ENCODE results near the gene SDHAF2.
"Not testable (repeated sequence)": the region's sequence is repeated elsewhere in the genome, so short reads cannot be mapped to it uniquely, and the experiment has no call there.

SDHAF2 gene

DNA sequence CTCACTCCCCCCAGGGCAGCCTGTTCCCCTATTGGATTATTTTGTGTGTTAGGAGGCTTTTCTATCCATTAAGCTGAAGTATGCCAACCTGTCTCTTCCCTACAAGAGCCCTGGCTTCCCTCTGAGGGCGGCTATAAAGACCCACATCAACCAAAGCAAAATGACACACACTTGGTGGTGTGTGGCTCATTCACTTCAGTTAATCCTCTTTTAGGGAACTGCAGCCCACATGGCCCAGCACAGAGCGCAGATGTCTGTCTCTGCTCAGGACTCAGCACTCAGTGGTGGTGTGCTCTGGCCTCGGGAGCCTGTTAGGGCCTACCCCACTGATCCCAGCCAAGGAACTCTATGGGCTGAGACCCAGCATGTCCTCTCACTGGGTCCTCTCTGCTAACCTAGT is 46.4 kb downstream of the SDHAF2 start:
- H3K27me3 ChIP-seq (ENCODE audit: insufficient read depth, low read length) = no peaks in the 10 kb centered on the region
- H3K4me1 ChIP-seq (ENCODE audit: insufficient read depth, low read length) = peaks cover 4% of the 10 kb centered on the region
- H3K27ac ChIP-seq (ENCODE audit: low read depth, low read length) = no peak overlapping the region
- 95% methylated on average over 3 of the region's 3 CpGs for WGBS
- H3K36me3 ChIP-seq (ENCODE audit: insufficient read depth, low read length) = no peaks in the 10 kb centered on the region
- no peak overlapping the region for H3K4me3 ChIP-seq (ENCODE audit: low read length)
- H3K9ac ChIP-seq (ENCODE audit: low read depth, low read length) = no peak overlapping the region
- no peaks in the 10 kb centered on the region for H3K9me3 ChIP-seq (ENCODE audit: insufficient read depth, low read depth, low read length)

DNA sequence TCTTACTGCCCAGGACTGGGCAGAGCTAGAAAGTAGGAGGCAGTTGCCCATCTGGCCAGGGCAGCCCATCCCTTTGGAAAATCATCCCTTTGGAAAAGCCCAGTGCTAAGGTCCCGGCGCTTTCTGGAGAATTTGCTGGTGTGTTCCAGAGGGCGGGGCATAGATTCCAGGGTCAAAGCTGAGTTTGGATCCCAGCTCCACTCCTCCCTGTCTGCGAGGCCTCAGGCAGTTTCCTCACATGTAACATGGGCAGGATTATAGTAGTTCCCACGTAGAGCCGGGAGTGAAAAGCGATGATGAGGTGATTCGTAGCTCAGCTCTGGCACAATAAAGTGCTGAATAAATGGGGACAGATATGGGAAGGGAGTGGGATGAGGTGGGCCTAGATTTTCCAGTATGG is 47.2 kb downstream of the SDHAF2 start:
- Histone ChIP-seq H3K9me3 (ENCODE audit: insufficient read depth, low read depth, low read length) (no peaks in the 10 kb centered on the region), H3K4me3 (ENCODE audit: low read length) (no peak overlapping the region)
- WGBS = 80% methylated on average over 8 of the region's 8 CpGs

DNA sequence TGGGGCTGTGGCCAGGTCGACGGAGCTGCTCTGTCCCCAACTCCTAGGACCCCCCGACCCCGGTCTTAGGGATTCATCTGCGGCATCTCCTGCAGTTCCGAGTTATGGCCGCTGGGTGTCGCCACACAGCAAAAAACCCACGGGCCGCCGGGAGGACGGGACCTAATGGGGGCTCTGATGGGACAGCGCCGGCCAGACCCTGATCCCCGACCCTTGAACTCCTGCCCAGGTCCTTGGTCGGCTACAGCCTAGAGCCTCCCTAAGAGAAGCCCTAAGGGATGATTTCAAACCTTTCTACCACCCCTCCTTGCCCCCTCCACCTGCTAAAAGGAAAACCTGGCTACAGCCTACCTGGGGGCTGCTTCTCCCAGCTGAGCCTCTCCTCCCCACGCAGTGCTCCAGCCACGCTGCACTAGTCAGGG is 47.8 kb downstream of the SDHAF2 start:
- WGBS = 9% methylated on average over 18 of the region's 18 CpGs
- Histone ChIP-seq H3K9me3 (ENCODE audit: insufficient read depth, low read depth, low read length) (no peaks in the 10 kb centered on the region), H3K4me1 (ENCODE audit: insufficient read depth, low read length) (peaks cover 10% of the 10 kb centered on the region), H3K9ac (ENCODE audit: low read depth, low read length) (no peak overlapping the region), H3K27ac (ENCODE audit: low read depth, low read length) (no peak overlapping the region), H3K4me3 (ENCODE audit: low read length) (no peak overlapping the region), H3K27me3 (ENCODE audit: insufficient read depth, low read length) (no peaks in the 10 kb centered on the region), H3K36me3 (ENCODE audit: insufficient read depth, low read length) (no peaks in the 10 kb centered on the region)

More for the DNA sequence above, 47.2 kb downstream of the SDHAF2 start:
- Histone ChIP-seq H3K4me1 (ENCODE audit: insufficient read depth, low read length) (peaks cover 9% of the 10 kb centered on the region), H3K27me3 (ENCODE audit: insufficient read depth, low read length) (no peaks in the 10 kb centered on the region), H3K36me3 (ENCODE audit: insufficient read depth, low read length) (no peaks in the 10 kb centered on the region), H3K27ac (ENCODE audit: low read depth, low read length) (no peak overlapping the region), H3K9ac (ENCODE audit: low read depth, low read length) (no peak overlapping the region)

DNA sequence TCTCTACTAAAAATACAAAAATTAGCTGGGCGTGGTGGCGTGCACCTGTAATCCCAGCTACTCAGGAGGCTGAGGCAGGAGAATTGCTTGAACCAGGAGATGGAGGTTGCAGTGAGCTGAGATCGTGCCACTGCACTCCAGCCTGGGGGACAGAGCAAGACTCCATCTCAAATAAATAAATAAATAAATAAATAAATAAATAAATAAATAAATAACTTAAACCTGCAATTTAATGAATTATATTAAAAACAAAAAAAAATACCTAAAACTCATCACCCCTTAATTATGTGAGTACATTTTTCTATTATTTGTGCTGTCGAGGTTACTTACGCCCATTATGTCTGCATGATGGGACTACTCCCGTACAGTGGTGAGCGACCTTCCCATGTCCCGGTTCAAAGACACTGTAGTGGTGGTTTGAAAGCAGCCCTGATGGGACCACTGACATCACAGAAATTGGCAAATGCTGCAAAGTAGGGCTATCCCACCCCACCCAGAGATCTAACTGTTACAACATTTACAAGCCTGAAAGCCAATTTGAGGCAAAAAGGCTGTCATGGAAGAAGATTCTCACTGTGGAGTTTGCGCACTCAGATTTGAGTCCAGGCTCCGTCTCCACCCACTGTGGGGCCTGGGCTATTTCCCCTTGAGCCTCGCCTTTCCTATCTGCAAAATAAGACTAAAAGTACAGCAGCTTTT is 49.6 kb downstream of the SDHAF2 start:
- H3K9me3 ChIP-seq (ENCODE audit: insufficient read depth, low read depth, low read length); H3K9ac ChIP-seq (ENCODE audit: low read depth, low read length); H3K27me3 ChIP-seq (ENCODE audit: insufficient read depth, low read length); H3K4me3 ChIP-seq (ENCODE audit: low read length); H3K27ac ChIP-seq (ENCODE audit: low read depth, low read length); H3K36me3 ChIP-seq (ENCODE audit: insufficient read depth, low read length): not testable (repeated sequence)
- peaks cover 12% of the 10 kb centered on the region for H3K4me1 ChIP-seq (ENCODE audit: insufficient read depth, low read length)
- 94% methylated on average over 11 of the region's 11 CpGs for WGBS

DNA sequence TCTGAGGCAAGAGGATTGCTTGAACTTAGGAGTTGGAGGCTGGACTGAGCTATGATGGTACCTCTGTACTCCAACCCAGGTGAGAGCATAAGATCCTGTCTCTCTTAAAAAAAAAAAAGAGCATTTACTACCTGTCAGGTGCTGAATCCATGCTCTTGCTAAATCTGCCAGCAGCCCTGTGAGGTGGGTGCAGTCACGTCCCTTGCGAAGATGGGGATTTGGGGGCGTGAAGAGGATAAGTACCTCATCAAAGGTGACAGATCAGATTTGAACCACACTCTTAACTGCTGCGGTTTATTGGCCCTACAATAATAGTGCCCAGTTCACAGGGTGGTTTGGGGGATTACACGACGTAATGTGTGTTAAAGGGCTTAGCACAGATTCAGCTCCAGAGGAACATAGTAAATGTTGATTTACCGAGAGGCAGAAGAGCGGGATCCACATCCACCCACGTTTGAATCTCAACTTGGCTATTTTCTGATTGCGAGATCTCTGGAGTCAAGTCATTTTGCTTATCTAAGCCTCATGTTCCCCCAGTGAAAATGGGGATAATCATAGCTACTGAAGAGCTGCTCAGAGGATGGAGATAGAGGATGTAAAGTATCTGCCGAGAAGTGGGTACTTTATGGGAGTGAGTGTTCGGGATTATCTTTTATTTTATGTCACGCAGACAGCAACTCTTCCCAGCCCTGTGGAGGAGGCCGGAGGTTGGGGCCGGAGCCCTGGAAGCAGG is 50.5 kb downstream of the SDHAF2 start:
- no peaks in the 10 kb centered on the region for H3K9me3 ChIP-seq (ENCODE audit: insufficient read depth, low read depth, low read length)
- no peak overlapping the region for H3K9ac ChIP-seq (ENCODE audit: low read depth, low read length)
- no peak overlapping the region for H3K4me3 ChIP-seq (ENCODE audit: low read length)
- no peak overlapping the region for H3K27ac ChIP-seq (ENCODE audit: low read depth, low read length)
- no peaks in the 10 kb centered on the region for H3K27me3 ChIP-seq (ENCODE audit: insufficient read depth, low read length)
- H3K36me3 ChIP-seq (ENCODE audit: insufficient read depth, low read length) = no peaks in the 10 kb centered on the region
- H3K4me1 ChIP-seq (ENCODE audit: insufficient read depth, low read length) = peaks cover 12% of the 10 kb centered on the region
- 88% methylated on average over 15 of the region's 15 CpGs for WGBS

DNA sequence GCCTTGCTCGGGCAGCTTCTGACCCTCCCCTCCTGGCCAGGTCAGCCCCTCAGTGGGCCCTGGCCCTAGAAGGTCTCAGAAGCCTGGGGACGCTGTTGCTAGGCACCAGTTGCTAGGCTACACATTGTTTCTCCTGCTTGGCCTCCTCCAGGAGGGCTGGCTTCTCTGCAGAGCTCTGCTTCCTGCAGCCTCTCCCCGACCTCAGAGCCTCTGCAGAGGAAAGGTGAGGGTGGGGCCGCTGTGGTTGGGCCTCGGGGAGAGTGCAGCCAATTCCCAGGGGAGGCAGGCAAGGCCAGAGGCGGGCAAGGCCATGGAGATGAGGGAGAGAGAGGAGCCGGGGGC is 51.0 kb downstream of the SDHAF2 start:
- Histone ChIP-seq H3K9ac (ENCODE audit: low read depth, low read length) (no peak overlapping the region), H3K36me3 (ENCODE audit: insufficient read depth, low read length) (no peaks in the 10 kb centered on the region), H3K4me3 (ENCODE audit: low read length) (no peak overlapping the region), H3K9me3 (ENCODE audit: insufficient read depth, low read depth, low read length) (no peaks in the 10 kb centered on the region), H3K4me1 (ENCODE audit: insufficient read depth, low read length) (peaks cover 12% of the 10 kb centered on the region), H3K27me3 (ENCODE audit: insufficient read depth, low read length) (no peaks in the 10 kb centered on the region), H3K27ac (ENCODE audit: low read depth, low read length) (no peak overlapping the region)
- 23% methylated on average over 7 of the region's 7 CpGs for WGBS

DNA sequence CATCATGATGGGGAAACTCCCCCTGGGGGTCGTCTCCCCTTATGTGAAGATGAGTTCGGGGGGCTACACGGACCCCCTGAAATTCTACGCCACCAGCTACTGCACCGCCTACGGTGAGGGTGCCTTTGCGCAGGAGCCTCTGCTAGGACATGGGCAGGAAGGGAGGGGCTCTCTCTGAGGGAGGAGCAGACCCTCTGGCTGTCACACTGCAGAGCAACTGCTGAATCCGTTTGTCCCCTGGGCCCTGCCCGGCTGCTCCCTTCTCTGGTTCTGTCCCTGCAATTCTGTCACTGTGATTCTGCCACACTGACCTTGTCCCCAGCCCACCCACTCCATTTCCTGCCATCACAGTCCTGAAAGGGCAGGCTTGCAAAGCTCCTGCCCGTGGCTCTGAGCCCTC is 51.9 kb downstream of the SDHAF2 start:
- Histone ChIP-seq H3K27ac (ENCODE audit: low read depth, low read length) (no peak overlapping the region), H3K4me3 (ENCODE audit: low read length) (no peak overlapping the region), H3K9ac (ENCODE audit: low read depth, low read length) (no peak overlapping the region), H3K9me3 (ENCODE audit: insufficient read depth, low read depth, low read length) (no peaks in the 10 kb centered on the region), H3K27me3 (ENCODE audit: insufficient read depth, low read length) (no peaks in the 10 kb centered on the region), H3K36me3 (ENCODE audit: insufficient read depth, low read length) (no peaks in the 10 kb centered on the region), H3K4me1 (ENCODE audit: insufficient read depth, low read length) (peaks cover 12% of the 10 kb centered on the region)
- WGBS = 80% methylated on average over 10 of the region's 10 CpGs

DNA sequence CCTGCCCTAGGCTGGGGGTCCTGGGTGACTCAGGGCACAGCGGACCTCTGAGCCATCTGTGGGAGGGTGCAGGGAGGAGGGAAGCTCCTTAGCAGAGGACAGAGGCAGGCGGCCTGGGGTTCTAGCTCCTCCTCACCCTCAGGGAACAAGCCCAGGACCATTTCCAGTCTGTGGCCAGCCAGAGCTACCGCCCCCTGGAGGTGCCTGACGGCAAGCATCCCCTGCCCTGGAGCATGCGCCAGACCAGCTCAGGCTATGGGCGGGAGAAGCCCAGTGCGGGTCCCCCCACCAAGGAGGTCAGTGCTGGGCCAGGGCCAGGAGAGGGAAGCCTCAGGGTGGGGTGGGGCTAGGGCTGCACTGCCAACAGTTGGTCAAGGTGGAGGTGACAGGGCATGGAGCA is 52.6 kb downstream of the SDHAF2 start:
- WGBS = 42% methylated on average over 7 of the region's 7 CpGs
- no peak overlapping the region for H3K27ac ChIP-seq (ENCODE audit: low read depth, low read length)

DNA sequence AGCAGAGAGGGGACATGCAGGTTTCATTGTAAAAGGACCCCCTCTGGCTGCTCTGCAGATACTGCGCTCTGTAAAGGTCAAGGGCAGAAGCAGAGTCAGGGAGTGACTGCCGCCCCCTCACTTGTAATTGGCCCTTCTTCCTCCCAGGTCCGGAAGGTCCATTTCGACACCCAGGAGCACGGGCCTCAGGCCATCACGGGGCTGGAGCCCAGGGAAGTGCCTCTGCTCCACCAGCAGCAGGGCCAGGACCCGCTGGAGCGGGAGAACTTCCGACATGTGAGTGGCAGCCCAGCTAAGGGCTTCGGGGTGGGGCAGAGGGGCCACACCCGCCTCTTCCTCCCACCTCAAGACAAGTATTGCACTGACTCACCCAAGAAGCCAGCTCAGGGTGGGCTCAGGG is 54.6 kb downstream of the SDHAF2 start:
- H3K9ac ChIP-seq (ENCODE audit: low read depth, low read length) = no peak overlapping the region
- H3K4me3 ChIP-seq (ENCODE audit: low read length) = no peak overlapping the region
- H3K36me3 ChIP-seq (ENCODE audit: insufficient read depth, low read length) = no peaks in the 10 kb centered on the region
- peaks cover 24% of the 10 kb centered on the region for H3K4me1 ChIP-seq (ENCODE audit: insufficient read depth, low read length)
- no peak overlapping the region for H3K27ac ChIP-seq (ENCODE audit: low read depth, low read length)
- H3K27me3 ChIP-seq (ENCODE audit: insufficient read depth, low read length) = no peaks in the 10 kb centered on the region
- no peaks in the 10 kb centered on the region for H3K9me3 ChIP-seq (ENCODE audit: insufficient read depth, low read depth, low read length)
- WGBS = 74% methylated on average over 11 of the region's 11 CpGs

More for the DNA sequence above, 52.6 kb downstream of the SDHAF2 start:
- Histone ChIP-seq H3K4me1 (ENCODE audit: insufficient read depth, low read length) (peaks cover 12% of the 10 kb centered on the region), H3K27me3 (ENCODE audit: insufficient read depth, low read length) (no peaks in the 10 kb centered on the region), H3K9me3 (ENCODE audit: insufficient read depth, low read depth, low read length) (no peaks in the 10 kb centered on the region), H3K4me3 (ENCODE audit: low read length) (no peak overlapping the region), H3K36me3 (ENCODE audit: insufficient read depth, low read length) (no peaks in the 10 kb centered on the region), H3K9ac (ENCODE audit: low read depth, low read length) (no peak overlapping the region)

DNA sequence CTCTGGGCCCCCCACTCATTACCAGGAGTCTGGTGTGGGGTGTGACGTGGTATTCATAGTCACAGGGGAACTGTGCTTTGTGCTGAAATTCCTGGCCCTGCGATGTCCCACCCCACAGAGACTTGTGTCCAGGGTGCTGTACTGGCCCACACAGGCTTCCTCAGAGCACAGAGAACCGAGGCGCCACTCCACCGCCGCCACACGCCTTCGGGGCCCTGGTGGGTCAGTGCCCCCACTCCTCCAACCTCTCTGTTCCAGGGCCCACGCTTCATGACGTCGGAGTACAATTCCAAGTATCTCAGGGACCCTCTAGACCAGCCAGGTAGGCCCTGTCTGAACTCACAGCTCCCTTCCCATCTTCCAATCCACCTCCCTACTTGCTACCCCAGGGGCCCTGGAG is 55.2 kb downstream of the SDHAF2 start:
- H3K36me3 ChIP-seq (ENCODE audit: insufficient read depth, low read length) = no peaks in the 10 kb centered on the region
- H3K9me3 ChIP-seq (ENCODE audit: insufficient read depth, low read depth, low read length) = no peaks in the 10 kb centered on the region
- no peak overlapping the region for H3K9ac ChIP-seq (ENCODE audit: low read depth, low read length)
- 95% methylated on average over 11 of the region's 11 CpGs for WGBS
- no peaks in the 10 kb centered on the region for H3K27me3 ChIP-seq (ENCODE audit: insufficient read depth, low read length)
- H3K4me3 ChIP-seq (ENCODE audit: low read length) = no peak overlapping the region
- H3K27ac ChIP-seq (ENCODE audit: low read depth, low read length) = no peak overlapping the region
- peaks cover 28% of the 10 kb centered on the region for H3K4me1 ChIP-seq (ENCODE audit: insufficient read depth, low read length)

DNA sequence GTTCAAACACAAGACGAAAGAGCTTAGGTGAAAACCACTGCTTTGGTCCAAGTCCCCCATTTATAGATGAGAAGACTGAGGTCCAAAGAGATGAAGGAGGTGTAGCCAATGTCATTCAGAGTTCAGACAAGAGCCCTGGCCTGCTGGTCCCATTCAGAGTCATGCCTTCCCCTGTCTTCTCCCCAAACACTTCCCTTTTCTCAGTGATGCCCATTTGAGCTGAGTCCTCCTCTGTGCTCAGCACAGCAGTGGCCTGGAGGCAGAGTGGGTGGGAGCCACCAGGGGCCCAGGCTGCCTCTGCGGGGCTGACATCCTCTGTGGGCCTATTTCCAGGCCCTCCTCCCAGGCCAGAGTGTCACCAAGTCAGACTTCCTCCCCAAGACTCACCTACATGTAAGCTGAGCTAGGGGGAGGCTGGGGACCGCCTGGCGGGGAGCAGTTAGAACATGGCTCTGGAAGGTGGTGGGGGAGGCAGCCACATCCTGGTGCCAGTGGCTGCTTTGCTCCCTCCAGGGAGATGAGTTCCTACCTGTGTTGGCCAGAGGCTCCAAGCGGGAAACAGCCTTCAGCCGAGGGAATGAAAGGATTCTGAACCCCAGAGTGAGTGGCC is 56.2 kb downstream of the SDHAF2 start:
- Histone ChIP-seq H3K4me3 (ENCODE audit: low read length) (no peak overlapping the region), H3K27ac (ENCODE audit: low read depth, low read length) (no peak overlapping the region), H3K27me3 (ENCODE audit: insufficient read depth, low read length) (no peaks in the 10 kb centered on the region), H3K36me3 (ENCODE audit: insufficient read depth, low read length) (no peaks in the 10 kb centered on the region), H3K9me3 (ENCODE audit: insufficient read depth, low read depth, low read length) (no peaks in the 10 kb centered on the region), H3K4me1 (ENCODE audit: insufficient read depth, low read length) (peaks cover 27% of the 10 kb centered on the region), H3K9ac (ENCODE audit: low read depth, low read length) (no peak overlapping the region)
- 88% methylated on average over 6 of the region's 6 CpGs for WGBS
